22Rv1 (cell line): Measurements from ENCODE around the gene DIAPH2.

ENCODE experiments used
- ZFX ChIP-seq: fragments of 450-650 bp; IDR thresholded peaks from 2 replicates; pipeline ENCODE4 v1.6.1; 2017; ENCODE audit warnings: antibody characterized with exemption, borderline replicate concordance
- TF ChIP-seq, protein P1 (sequence below): fragments of 450-650 bp; IDR thresholded peaks from 2 replicates; pipeline ENCODE4 v1.5.1; 2017; ENCODE audit warnings: mild to moderate bottlenecking

DNA sequence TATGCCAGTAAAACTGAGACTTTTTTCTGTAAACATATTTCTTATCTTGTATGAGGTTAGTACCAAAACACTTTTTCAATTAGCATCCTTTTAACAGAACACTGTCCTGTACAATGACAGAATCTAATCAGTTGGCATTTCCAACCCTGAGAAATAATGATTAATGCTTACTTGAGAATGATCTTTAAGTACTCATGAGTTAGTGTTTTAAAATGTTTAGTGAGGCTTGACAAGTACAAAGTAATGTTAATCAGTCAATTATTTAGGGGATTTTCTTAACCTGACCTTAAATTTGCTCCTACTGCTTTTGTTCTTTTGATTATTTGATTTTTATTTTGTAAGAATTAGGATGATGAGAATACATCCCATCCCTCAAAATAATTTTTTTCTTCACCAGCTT, 695.6 kb downstream of the DIAPH2 start:
- TF ChIP-seq, protein P1, sequence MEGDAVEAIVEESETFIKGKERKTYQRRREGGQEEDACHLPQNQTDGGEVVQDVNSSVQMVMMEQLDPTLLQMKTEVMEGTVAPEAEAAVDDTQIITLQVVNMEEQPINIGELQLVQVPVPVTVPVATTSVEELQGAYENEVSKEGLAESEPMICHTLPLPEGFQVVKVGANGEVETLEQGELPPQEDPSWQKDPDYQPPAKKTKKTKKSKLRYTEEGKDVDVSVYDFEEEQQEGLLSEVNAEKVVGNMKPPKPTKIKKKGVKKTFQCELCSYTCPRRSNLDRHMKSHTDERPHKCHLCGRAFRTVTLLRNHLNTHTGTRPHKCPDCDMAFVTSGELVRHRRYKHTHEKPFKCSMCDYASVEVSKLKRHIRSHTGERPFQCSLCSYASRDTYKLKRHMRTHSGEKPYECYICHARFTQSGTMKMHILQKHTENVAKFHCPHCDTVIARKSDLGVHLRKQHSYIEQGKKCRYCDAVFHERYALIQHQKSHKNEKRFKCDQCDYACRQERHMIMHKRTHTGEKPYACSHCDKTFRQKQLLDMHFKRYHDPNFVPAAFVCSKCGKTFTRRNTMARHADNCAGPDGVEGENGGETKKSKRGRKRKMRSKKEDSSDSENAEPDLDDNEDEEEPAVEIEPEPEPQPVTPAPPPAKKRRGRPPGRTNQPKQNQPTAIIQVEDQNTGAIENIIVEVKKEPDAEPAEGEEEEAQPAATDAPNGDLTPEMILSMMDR = no peak
- no peak for TF ChIP-seq ZFX
